ENCODE measurements around the gene NEIL3. TPM values are rescaled to one million over a fixed set of nuclear protein-coding genes. Genes with fewer than 3 reads are reported as not detected.
A peak's percentile ranks its signal among the peaks of the same experiment; 100 is the strongest.

The NEIL3 gene
- total and polyA plus RNA-seq, 2 of the 8 experiments (the other 6 are each of a cell fraction or from before 2014, with no cell fraction given) = 5.5 to 11.0 TPM

GRCh38 chr4:177339477-177340374, 30.1 kb downstream of the NEIL3 start:
- Histone ChIP-seq H3K79me2 (ENCODE audit: control insufficient read depth in 1 of 2, insufficient read depth in 2 of 2, low read length in 2 of 2) (no peaks in the 10 kb centered on the region), H2BK15ac (ENCODE audit: low read length) (no peak overlapping the region), H3K23me2 (ENCODE audit: low read depth, low read length) (no peaks in the 10 kb centered on the region), H4K91ac (replicated peaks; ENCODE audit: insufficient read length, low read length) (no peak overlapping the region), H2BK12ac (ENCODE audit: low read depth, low read length) (no peak overlapping the region), H3K9ac (replicated peaks in 1 of 4; ENCODE audit: extremely low read depth in 1 of 4, low read depth in 3 of 4, low read length in 3 of 4) (no peak overlapping the region), H3K36me3 (ENCODE audit: control insufficient read depth in 2 of 4, insufficient read depth in 4 of 4, low read length in 3 of 4) (peaks cover 0 to 14% (median 2%) of the 10 kb centered on the region in 4 experiments; a peak in 2 of 8 replicates), H3K79me1 (ENCODE audit: low read depth, low read length) (no peaks in the 10 kb centered on the region), H3K14ac (ENCODE audit: insufficient read length) (no peak overlapping the region), H3K56ac (replicated peaks; ENCODE audit: insufficient read length, low read depth, low read length) (no peak overlapping the region), H4K8ac (ENCODE audit: extremely low read depth, insufficient read depth, low read length) (no peak overlapping the region), H3K23ac (ENCODE audit: insufficient read length) (no peak overlapping the region), H4K20me1 (replicated peaks in 1 of 2; ENCODE audit: control insufficient read depth in 1 of 2, insufficient read depth in 2 of 2, low read length in 2 of 2) (peaks cover 0 to 3% of the 10 kb centered on the region in 2 experiments), H3K27ac (ENCODE audit: low read depth, low read length) (no peak overlapping the region), H2AK5ac (ENCODE audit: low read depth, low read length) (no peak overlapping the region), H3K18ac (ENCODE audit: extremely low read depth, low read length) (no peak overlapping the region), H3K4me2 (ENCODE audit: insufficient read depth in 1 of 2, low read depth in 2 of 2, low read length in 2 of 2) (no peak overlapping the region), H4K5ac (ENCODE audit: insufficient read length, low read depth, low read length) (no peak overlapping the region), H2BK20ac (ENCODE audit: low read length) (no peak overlapping the region), H3K4me1 (replicated peaks in 1 of 4; ENCODE audit: control insufficient read depth in 3 of 4, insufficient read depth in 4 of 4, low read length in 3 of 4) (no peaks in the 10 kb centered on the region), H2BK5ac (ENCODE audit: low read depth, low read length) (no peak overlapping the region), H3K4me3 (ENCODE audit: extremely low read depth in 1 of 4, insufficient read depth in 2 of 4, low read depth in 3 of 4, low read length in 4 of 4) (no peak overlapping the region), H3K4ac (replicated peaks; ENCODE audit: insufficient read length, low read depth, low read length) (no peak overlapping the region), H3K27me3 (replicated peaks in 1 of 4; ENCODE audit: control insufficient read depth in 3 of 4, extremely low read depth in 1 of 4, insufficient read depth in 3 of 4, low read length in 3 of 4) (no peaks in the 10 kb centered on the region), H3K9me3 (ENCODE audit: insufficient read depth in 2 of 2, low read depth in 1 of 2, low read length in 1 of 2) (no peaks in the 10 kb centered on the region), H2BK120ac (replicated peaks; ENCODE audit: low read depth, low read length) (no peak overlapping the region), H2AFZ (ENCODE audit: low read length) (no peak overlapping the region)
- WGBS, 2 experiments (ENCODE audit: extremely low coverage in 1 of 2, insufficient coverage in 1 of 2, insufficient read length in 1 of 2, insufficient replicate concordance in 2 of 2, low coverage in 1 of 2, low lambda C conversion rate in 2 of 2, missing lambda C conversion rate in 1 of 2) = 90% methylated on average over 5 of the region's 5 CpGs; no CpG with 5 or more reads in 1 of the 2 experiments
- ChIA-PET CTCF (ENCODE audit: partially characterized antibody) (interaction anchor here (0.6 to 5.2 kb wide), 26 partner anchors 9 to 842 kb away, joined by 3 to 67 read pairs (median 4); no protein-coding TSS in a partner anchor), POLR2A (ENCODE audit: partially characterized antibody) (interaction anchor here (1.6 kb wide), 1 partner anchor 102 kb away, joined by 4 read pairs; the partner anchor contains the start of gene AGA)
- no peak for DNase-seq (ENCODE audit: low read depth in 1 of 2, low spot score in 2 of 2)
- no peak for FAIRE-seq
- TF ChIP-seq CHD1 (IDR thresholded peaks at IDR 0.05; ENCODE audit: low read depth, low read length) (no peak), CBX8 (IDR thresholded peaks at IDR 0.05; ENCODE audit: borderline replicate concordance, low read depth, low read length) (no peak), SRF (IDR thresholded peaks at IDR 0.05; ENCODE audit: low read depth, low read length) (no peak), SAP30 (IDR thresholded peaks at IDR 0.05; ENCODE audit: insufficient read depth, insufficient replicate concordance, low read length) (no peak), PHF8 (conservative IDR thresholded peaks at IDR 0.05; ENCODE audit: low read depth, low read length) (no peak), CTCF (IDR thresholded peaks at IDR 0.05; ENCODE audit: control extremely low read depth in 1 of 3, insufficient read depth in 1 of 3, low read depth in 1 of 3, low read length in 3 of 3) (peak in 2 of 3 experiments; percentile 31 to 62; a peak in 2 of 4 replicates), RAD21 (IDR thresholded peaks at IDR 0.05 in 1 of 2, conservative IDR thresholded peaks at IDR 0.05 in 1 of 2; ENCODE audit: low read depth in 2 of 2, low read length in 2 of 2) (peak; percentile 64 to 65), TCF12 (IDR thresholded peaks at IDR 0.05; ENCODE audit: low read depth, low read length) (no peak)

All from H1 (cell line).